Neural progenitor cell (in vitro differentiated cells): ENCODE results near the gene HIRA.

Experiments
- EZH2phosphoT487 ChIP-seq: fragments of 200-600 bp; sonication (generic); IDR thresholded peaks from 2 replicates; pipeline ENCODE4 v1.6.1; 2017; ENCODE audit warnings: antibody characterized with exemption
- TF ChIP-seq, protein P1 (sequence below): fragments of 200-600 bp; sonication (generic); IDR thresholded peaks from 2 replicates; pipeline ENCODE4 v1.5.1; 2017; ENCODE audit warnings: antibody characterized with exemption, mild to moderate bottlenecking

- TF ChIP-seq, protein P1, sequence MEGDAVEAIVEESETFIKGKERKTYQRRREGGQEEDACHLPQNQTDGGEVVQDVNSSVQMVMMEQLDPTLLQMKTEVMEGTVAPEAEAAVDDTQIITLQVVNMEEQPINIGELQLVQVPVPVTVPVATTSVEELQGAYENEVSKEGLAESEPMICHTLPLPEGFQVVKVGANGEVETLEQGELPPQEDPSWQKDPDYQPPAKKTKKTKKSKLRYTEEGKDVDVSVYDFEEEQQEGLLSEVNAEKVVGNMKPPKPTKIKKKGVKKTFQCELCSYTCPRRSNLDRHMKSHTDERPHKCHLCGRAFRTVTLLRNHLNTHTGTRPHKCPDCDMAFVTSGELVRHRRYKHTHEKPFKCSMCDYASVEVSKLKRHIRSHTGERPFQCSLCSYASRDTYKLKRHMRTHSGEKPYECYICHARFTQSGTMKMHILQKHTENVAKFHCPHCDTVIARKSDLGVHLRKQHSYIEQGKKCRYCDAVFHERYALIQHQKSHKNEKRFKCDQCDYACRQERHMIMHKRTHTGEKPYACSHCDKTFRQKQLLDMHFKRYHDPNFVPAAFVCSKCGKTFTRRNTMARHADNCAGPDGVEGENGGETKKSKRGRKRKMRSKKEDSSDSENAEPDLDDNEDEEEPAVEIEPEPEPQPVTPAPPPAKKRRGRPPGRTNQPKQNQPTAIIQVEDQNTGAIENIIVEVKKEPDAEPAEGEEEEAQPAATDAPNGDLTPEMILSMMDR = no peak
- no peak for TF ChIP-seq EZH2phosphoT487
Measured at GRCh38 chr22:19373450-19373849, 58.1 kb downstream of the HIRA start.
